Fibroblast of upper back skin (primary cell): ENCODE data around the gene TMEM63B.
"Not testable (repeated sequence)": the region's sequence is repeated elsewhere in the genome, so short reads cannot be mapped to it uniquely, and the experiment has no call there.

Experiments
- DNase-seq: peaks from one replicate; pipeline ENCODE4 v3.0.0-alpha.2; 2013

TMEM63B gene

DNA sequence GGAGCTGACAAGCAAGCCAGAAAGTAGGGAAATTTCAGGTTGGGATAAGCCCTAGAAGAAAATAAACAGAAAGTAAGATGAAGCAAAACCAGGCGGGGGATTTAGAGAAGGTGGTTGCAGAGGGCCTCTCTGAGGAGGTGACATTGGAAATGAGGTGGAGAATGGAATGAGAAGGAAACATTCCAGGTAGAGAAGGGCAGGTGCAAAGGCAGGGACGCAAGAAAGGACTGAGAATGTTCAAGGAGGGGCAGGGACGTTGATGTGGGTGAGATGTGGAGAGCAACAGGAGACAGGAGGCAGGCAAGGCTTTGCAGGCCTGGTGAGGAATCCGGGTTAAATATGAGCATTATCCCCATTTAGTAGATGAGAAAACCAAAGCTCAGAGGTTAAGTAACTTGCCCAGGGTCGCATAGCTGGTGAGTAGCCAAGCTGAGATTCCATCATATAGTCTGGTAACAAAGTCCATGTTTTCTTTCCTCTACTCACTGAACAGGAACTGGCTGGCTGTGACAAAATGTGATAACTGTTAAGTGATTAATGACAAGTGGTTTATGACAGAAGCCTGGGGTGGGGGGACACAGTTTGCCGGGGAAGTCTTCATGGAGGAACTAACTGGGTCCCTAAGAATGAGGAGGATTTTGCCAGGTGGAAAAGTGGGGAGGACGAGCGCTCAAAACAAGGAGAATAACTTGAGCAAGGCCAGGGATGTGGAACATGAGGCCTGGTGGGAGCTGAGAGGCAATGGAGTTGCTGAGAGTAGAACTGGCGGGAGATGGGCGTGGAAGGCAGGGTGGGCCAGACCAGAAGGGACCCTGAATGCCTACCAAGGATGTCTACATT lies 32.7 kb upstream of the TMEM63B start:
- DNase-seq: no peak

DNA sequence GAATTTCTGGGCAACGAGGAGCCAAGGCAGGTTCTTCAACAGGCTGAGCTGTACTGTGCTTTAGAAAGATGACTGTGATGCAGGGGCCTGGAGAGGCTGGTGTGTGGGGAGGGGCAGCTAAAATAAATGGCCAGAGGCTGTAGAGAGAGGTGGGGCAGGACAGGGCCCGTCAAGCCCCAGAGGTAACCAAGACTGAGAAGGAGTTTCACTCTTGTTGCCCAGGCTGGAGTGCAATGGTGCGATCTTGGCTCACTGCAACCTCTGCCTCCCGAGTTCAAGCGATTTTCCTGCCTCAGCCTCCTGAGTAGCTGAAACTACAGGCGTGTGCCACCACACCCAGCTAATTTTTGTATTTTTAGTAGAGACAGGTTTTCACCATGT lies 32.1 kb upstream of the TMEM63B start:
- DNase-seq: not testable (repeated sequence)

DNA sequence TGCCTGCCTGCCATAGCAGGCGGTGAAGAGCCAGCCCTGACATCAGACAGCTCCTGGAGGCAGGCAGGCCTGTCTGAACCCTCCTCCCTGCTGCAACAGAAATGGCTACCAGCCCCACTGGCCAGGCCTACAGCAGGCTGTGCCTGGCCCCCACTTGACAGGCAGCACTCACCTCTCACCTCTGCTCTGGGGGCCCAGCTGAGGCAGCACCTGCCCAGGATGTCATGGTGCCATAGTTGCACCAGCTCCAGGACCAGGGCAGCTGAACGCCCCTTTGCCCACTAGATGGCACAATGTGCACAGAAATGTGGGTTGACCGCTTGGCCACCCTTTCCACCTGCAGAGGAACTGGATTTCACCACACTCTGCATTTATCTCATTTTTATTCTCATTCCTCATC lies 30.7 kb upstream of the TMEM63B start:
- peak; percentile 71 for DNase-seq

DNA sequence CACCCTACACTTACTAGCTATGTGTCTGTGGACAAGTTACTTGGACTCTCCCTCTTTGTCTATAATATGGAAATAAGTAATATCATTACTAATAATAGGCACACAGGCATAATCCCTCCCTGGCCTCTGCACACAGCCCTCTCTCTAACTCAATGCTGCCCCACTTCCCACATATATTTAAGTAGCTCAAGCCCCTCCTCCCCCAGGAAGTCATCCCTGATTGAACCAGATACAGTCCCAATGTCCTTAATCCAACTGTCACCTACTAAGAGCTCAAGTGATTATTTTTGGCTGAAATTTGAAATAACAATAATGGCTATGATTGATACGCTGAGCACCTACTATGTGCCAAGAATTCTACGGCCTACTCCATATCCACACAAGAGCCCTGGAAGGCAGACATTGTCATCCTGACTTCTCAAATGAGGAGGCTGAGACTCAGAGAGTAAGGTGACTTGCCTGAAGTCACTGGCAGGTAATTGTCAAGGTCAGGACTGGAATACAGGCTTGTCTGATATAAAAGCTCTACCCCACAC lies 29.5 kb upstream of the TMEM63B start:
- DNase-seq: no peak

DNA sequence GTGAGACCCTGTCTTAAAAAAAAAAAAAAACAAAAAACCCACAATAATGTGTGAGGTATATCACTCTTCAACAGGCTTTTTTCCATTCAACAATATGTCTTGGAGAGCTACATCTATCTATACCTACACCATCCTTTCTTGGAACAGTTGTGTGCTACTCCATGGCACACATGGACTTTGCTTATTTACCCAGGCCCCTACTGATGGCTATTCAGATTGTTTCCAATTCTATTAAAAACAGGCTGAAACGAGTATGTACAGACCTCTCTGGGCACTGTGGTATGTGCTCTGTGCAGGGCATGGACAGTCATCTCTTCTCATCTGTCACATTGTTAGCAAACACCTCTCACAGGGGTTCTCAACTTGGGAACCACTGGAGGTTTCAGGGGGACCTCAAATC lies 28.2 kb upstream of the TMEM63B start:
- no peak for DNase-seq

DNA sequence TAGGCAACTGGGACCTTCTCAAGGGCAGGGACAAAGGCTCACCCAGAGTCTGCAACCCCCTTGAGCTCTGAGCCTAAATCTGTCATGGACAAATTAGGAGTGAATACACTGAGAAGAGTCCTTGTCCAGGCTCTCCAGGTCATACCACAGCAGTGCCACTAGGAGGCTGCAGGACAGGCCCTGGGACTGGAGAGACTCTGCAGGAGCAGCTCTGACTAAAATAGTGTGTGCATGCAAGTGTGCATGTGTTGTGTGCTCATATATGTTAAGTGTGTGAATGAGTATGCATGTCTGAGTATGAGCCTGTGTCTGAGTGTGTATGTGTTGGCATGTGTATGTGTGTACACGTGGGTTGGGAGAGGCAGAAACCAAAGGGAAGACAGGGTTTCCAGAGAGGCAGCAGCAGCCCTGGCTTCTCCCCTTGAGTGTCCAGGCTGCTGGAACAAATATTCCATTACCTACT lies 27.2 kb upstream of the TMEM63B start:
- peak; percentile 22 for DNase-seq

DNA sequence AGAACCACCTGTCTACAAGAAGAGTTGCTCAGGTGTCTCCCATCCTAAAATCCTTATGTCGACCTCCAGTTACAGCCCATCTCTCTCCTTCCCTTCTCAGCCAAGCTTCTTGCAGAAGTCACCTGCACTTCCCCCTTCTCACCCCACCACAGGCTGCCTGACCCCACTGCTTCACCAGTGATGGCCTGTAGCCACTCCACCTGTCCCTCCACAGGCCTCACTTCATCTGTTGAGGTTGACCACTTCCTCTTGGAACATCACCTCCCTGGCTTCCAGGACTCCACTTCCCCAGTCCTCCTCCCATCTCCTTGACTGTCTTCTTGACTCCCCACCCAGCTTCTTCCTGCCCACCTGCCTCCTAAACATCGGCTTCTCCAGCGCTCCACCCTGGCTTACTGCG lies 25.5 kb upstream of the TMEM63B start:
- DNase-seq: no peak

DNA sequence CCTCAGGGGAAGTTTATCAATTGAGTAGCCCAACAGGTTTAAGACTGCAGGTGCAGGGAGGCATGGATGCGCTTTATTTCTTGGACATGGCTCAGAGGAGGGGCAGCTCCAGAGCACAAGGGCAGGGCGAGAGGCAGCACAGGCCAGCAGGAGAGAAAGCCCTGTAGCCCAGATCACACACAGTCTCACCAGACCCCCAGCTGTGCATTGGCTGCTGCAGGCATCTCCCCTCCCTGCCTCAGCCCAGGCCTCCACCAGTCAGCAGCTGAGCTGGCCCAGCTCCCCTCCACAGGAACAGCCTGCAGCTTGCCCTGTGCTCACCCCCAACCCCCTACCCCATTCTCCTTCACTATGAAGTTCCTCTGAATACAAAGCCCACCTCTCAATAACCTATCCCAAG lies 24.8 kb upstream of the TMEM63B start:
- no peak for DNase-seq

DNA sequence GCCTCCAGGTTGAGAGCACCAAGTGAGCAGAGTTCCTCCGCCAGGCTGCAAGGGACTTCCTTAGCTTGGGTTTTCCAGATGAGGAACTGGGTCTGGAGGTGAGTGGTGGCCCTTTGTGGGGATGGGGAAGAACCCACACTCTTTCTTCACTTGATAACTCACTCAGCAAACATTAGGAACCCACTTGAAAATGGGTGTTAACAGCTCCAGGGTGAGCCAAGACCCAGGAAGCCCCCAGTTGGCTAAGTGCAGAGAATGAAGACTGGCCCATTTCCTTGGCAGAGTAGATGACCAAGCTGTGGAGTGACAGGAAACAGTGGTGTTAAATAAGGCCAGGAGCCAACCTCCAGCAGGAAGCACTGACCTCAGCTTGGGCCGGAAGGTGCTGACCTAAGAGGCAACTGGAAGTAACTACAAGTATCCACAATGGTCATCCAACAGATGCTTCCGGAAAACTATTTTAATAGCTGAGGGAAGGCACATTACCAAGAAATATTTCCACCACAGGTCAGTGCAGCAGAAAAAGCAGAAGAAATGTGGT lies 22.8 kb upstream of the TMEM63B start:
- DNase-seq: no peak

DNA sequence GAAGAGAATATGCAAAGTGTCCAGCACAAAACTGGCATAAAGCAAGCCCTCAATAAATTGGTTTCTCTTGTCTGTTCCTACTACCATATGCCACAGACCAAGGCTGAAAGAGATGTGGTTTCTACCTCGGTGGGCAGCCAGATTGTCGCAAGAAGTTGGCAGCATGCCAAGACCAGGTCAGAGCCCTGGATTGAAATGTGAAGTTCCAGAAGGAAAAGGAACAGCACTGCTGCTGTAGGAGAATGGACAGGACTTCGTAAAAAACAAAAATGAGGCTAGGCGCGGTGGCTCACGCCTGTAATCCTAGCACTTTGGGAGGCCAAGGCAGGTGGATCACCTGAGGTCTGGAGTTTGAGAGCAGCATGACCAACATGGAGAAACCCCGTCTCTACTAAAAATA lies 22.2 kb upstream of the TMEM63B start:
- no peak for DNase-seq

DNA sequence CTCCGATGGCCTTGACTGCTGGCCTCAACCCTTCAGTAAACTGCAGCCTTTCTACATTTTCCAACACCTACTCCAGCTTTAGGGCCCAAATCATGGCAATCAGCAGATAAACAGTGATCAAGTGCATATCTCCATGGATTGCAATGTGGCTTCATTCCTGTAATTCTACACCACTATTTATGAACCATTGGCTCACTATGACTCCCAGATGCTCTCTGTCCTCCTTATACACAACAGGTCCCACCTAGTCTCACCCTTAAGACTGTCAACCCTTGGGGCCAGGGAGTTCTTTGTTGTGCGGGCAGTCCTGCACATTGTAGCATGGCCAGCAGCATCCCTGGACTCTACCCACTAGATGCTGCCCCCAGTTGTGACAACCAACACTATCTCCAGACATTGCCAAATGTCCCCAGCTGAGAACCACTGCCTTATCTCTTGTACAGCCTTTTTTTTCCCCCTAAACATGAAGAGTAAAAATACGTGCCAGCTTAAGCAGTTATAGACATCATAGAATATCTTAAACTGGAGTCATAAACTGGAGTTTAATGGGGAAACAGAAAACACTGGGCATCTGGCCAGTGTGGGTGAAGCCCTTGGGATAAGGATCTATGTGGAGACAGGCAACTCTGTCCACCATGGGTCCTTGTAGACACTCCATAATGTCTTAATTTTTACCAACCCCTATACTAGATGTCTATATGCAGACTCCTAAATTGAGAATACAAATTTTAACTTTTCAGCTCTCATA lies 21.2 kb upstream of the TMEM63B start:
- no peak for DNase-seq

DNA sequence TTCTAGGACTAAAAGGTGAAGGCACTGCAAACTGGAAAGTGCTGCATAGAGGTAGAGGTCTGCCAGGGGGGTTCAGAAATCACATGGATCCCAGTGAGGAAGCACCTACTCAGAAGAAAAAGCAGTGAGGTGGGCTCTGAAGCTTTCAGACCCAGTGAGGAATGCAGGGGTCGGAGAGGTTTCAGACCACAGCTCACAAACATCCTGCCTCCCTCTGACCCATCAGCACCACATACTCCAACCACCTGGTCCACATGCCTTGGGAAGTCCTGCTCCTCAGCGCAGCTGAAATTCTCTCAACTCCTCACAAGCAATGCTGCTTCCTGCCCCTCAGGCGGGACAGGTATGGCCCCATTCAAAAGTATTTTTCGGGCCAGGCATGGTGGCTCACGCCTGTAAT lies 20.3 kb upstream of the TMEM63B start:
- DNase-seq: no peak

DNA sequence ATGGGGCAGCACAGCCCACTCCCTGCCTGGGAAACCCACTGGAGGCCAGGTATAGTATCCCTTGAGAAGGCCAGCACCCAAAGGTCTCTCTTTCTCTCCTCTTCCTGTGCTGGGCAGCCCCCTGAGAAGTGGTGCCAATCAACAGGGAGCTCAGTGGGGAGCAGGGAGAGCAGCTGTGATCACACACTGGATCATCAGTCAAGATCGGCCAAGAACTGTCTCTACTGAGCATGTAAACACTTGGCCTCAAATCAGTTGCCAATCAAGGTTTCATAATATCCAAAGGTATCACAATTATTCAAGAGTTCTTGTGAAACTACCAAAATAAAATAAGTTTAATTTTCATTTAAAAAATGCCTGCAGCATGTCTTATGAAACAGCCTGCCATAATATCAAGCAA lies 18.9 kb upstream of the TMEM63B start:
- no peak for DNase-seq

DNA sequence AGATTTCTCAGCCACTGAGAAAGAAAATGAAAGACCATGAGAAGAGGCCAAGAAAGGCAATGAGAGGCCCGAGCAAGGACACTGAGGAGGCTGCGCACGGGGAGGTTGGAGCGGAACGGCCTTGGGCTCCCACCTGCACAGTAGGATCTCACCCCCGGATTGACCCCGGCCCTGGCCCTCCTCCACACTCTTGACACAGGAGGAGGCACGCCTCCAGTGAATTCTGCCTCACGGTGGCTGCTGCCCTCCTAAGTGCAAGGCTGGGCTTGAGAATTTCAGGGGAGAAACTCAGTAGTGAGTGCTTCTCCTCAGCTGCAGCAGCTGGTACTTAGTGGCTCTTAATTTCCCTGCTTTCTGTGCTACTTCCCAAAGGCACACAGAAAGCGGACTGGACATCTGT lies 18.1 kb upstream of the TMEM63B start:
- DNase-seq: no peak

DNA sequence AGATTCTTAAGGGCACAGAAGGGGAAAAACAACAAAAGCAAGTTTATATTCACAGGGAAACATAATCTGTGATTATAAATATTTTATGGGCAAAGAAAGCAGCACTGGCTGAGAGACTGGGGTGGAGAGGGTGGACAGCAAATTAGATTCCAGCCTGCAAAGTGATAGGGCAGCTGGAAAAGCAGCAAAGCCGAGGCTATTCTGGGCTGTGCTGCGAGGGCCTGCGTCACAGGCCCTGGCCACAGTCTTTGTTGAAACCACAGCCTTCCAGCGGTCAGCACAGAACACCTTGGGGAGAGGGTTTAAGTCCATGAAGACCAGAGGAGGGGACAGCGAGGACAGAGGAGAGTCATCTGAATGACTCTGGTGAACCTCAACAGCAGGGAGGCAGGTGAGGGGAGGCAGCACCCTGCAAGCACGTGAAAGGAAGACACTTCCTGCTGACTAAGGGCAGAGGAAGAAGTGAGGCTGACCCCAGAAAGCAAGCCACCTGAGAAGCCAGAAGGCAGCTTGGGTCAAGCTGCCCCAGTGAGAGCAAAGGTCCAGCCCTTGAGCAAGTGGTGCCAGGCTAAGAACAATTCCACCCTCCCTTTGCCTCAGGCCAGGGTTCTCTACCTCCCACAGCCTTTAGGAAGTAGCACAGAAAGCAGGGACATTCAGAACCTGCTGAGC lies 17.2 kb upstream of the TMEM63B start:
- DNase-seq: no peak

DNA sequence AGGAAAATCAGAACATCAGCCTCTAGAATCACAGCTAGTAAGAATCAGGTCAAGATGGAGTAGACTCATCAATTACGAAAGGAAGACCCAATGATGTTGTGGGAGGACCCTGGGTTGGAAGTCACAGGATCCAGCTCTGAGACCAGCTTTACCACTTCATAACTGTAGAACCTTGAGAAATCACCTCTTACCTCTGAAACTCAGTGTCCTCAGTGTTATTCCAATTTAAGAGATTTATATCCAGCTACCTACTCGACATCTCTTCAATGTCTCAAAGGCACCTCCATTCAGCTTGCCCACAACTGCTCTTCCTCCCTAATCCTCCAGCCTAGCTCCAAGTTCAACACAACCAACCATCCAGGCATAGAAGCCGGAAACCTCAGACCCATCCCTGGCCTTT lies 16.4 kb upstream of the TMEM63B start:
- no peak for DNase-seq

DNA sequence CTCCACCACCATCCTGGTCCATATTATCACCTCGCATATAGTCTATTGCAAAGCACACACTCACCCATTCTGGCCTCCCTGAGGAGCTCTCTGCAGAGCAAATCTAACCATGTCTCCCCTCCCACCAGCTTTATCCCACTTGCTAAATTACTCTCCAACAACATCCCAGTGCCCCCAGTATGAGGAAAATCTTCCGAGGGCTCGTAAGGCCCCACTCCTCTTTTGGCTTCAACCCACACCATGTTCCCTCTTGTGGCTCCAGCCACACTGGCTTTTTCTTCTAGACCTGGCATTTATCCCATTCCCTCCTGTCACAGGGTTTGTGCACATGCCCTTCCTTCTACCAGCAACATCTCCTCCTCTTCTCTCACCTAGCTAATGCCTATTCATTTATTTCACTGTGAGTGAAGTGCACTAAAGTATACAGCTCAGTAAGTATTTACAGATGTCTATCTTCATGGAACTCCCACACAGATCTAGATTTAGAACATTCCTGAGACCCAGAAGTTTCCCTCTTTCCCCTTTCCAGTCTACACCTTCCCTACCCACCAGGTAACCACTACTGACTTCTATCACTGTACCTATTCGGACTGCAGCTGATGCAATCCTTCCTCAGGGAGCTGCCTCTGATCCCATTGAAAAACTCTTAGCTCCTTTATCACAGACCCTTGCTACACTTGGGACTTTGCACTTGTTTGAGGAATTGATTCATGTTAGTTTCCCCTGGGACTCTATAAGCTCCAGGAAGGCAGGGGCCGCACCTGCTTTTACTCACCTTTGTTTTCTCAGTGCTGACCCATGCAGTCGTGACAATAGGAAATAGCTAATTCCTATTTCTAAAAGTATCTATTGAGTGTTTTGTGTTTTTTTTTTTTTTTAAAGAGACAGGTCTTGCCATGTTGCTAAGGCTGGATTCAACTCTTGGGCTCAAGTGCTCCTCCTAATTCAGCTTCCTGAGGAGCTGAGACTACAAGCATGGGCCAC lies 15.6 kb upstream of the TMEM63B start:
- DNase-seq: no peak

DNA sequence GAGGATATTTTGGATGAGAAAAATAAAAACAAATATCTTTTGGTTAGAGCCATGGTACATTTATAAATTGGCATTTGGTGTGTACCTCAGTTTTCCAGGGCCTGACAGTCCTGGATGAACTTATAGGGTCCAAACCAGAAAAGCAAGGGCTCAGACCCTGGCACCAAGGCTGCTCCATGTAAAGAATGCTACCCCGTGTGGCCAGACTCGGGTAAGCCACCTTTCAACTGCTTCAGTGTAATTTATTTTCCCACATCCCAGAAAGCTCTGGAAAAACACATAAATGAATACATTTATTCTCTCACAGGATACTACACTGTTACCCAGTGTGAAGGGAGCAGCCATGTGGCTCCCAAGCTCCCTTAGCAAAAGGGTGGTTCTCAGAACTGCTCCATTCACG lies 13.9 kb upstream of the TMEM63B start:
- no peak for DNase-seq

DNA sequence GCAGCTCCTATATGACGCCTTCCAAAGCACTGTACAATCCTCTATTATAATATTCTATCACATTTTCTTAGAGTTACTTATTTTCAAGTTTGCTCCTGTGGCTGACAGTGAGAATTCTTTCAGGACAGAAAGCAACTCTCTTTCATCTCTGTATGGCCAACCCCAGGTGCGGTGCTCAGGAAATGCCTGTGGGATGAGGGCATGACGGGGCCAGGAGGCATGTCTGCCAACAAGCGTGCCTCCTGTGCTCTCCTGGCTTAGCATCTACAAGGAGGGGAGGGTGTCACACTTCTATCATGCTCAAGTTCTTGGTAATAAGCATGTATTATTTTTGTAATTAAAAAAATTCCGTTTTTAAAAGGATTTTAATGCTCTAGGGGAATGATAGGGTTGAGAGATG lies 11.5 kb upstream of the TMEM63B start:
- peak; percentile 46 for DNase-seq

DNA sequence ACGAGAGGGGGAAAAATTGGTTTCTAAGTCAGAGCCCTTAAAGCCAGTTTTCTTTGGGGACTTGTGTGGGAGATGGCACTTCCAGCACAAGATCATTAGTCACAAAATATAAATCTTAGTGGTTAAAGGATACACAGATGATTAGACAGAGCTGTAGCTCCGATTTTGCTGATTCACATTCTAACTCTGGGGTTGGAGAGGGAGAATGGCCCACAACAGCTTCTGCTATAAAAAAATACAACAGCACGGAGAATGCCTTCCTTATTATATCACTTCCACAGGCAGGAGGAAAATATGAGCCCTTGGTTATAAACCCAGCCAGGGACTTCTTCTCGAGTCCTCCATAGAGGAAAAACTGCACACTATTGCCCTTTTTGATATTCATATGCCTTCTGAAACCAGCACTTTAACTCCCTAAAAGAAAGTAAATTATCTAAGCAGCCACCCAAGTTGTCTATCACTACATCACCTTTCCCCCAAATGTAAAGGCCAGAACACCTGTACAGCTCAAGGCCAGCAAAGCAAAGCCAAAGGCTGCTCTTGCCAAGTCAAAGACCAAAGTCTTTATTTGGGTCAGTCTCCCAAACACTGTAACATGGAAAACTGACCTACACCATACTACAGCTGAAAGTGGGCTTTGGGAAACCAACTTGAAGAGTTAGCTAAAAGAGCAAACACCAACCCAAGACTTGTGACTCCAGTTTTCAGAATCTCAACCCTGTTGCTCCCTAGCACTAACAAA lies 10.5 kb upstream of the TMEM63B start:
- peak; percentile 85 for DNase-seq
